ENCODE data around the gene YWHAB.

Gene YWHAB

GRCh38 chr20:44955270-44955669, 69.8 kb downstream of the YWHAB start:
- Histone ChIP-seq H3K36me3 (ENCODE audit: insufficient read depth, low read length) (peaks cover 60% of the 10 kb centered on the region), H3K27me3 (ENCODE audit: insufficient read depth, low read length) (no peaks in the 10 kb centered on the region), H3K9me3 (ENCODE audit: low read length) (no peaks in the 10 kb centered on the region), H3K4me3 (ENCODE audit: low read length) (no peak overlapping the region), H2AFZ (ENCODE audit: low read depth, low read length) (no peak overlapping the region), H3K4me1 (ENCODE audit: insufficient read depth, low read length) (peaks cover 13% of the 10 kb centered on the region)

GRCh38 chr20:44956410-44956809, 70.9 kb downstream of the YWHAB start:
- H3K36me3 ChIP-seq (ENCODE audit: insufficient read depth, low read length), result peaks cover 49% of the 10 kb centered on the region
- H2AFZ ChIP-seq (ENCODE audit: low read depth, low read length), result no peak overlapping the region
- peaks cover 17% of the 10 kb centered on the region for H3K4me1 ChIP-seq (ENCODE audit: insufficient read depth, low read length)
- no peaks in the 10 kb centered on the region for H3K9me3 ChIP-seq (ENCODE audit: low read length)
- H3K4me3 ChIP-seq (ENCODE audit: low read length), result no peak overlapping the region
- H3K27me3 ChIP-seq (ENCODE audit: insufficient read depth, low read length), result no peaks in the 10 kb centered on the region
